GM23248 (cell line): ENCODE results near the gene C10orf90.

Experiments used
- EZH2 ChIP-seq: fragments of 200-600 bp; sonication (generic); IDR thresholded peaks from 2 replicates; pipeline ENCODE4 v1.6.1; 2018; ENCODE audit warnings: antibody characterized with exemption, mild to moderate bottlenecking; ENCODE audit not compliant: insufficient read depth, poor library complexity, severe bottlenecking
- EZH2phosphoT487 ChIP-seq: fragments of 200-600 bp; sonication (generic); IDR thresholded peaks from 2 replicates; pipeline ENCODE4 v1.6.1; 2018; ENCODE audit warnings: antibody characterized with exemption, moderate library complexity, mild to moderate bottlenecking, low read depth; ENCODE audit not compliant: insufficient read depth

DNA sequence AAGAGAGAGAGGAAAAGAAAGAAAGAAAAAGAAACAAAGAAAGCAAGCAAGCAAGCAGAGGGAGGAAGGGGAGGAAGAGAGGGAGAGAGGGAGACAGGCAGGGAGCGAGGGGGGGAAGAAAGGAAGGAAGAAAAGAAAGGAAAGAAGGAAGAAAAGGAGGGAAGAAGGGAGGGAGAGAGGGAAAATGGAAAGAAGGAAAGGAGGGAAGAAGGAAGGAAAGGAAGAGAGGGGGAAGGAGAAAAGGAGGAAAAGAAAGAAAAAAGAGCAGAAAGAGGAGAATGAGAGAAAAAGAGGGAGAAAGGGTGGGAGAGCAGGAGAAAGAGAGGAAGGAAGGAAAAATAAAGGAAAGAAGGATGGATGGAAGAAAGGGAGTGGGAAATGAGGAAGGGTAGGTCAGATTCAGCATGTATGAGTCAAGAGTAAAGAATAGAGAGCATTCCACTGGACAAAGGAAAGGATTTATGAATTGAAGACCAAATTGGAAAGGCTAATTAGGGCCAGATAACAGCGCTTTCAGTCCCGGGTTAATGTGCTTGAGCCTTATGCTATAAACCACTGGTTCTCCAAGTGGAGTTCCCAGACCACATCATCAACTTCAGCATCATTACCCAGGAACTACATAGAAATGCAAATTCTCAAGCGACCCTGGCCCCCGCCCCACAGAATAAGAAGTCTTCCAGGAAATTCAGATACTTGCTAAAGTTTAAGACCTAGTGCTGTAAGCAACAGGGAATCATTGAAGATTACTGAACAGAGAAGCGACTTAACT, 85.1 kb downstream of the C10orf90 start:
- no peak for TF ChIP-seq EZH2
- no peak for TF ChIP-seq EZH2phosphoT487
